Loucy (cell line): ENCODE data around the gene NKX2-3.

ENCODE experiments used
- H2AFZ ChIP-seq: fragments of 200-600 bp; sonication (generic); 2 replicates; pipeline ENCODE4 v1.6.0; 2016; ENCODE audit warnings: antibody characterized with exemption, mild to moderate bottlenecking, low read length, moderate library complexity
- H3F3A ChIP-seq: fragments of 200-600 bp; 2 replicates; pipeline ENCODE4 v1.6.0; 2016; ENCODE audit warnings: antibody characterized with exemption, low read depth, mild to moderate bottlenecking
- H3K27me3 ChIP-seq: fragments of 200-600 bp; sonication (generic); 2 replicates; pipeline ENCODE4 v1.6.1; 2014; ENCODE audit warnings: low read length, mild to moderate bottlenecking; ENCODE audit not compliant: insufficient read depth, poor library complexity, severe bottlenecking
- H3K36me3 ChIP-seq: fragments of 200-600 bp; sonication (generic); 2 replicates; pipeline ENCODE4 v1.6.1; 2016; ENCODE audit warnings: low read length; ENCODE audit not compliant: insufficient read depth
- H3K4me1 ChIP-seq: fragments of 200-600 bp; sonication (generic); 2 replicates; pipeline ENCODE4 v1.5.1; 2014; ENCODE audit warnings: low read length, mild to moderate bottlenecking; ENCODE audit not compliant: insufficient read depth, poor library complexity, severe bottlenecking
- H3K4me2 ChIP-seq: fragments of 200-600 bp; sonication (generic); 2 replicates; pipeline ENCODE4 v1.6.0; 2014; ENCODE audit warnings: antibody characterized with exemption, low read length, low read depth, mild to moderate bottlenecking; ENCODE audit not compliant: poor library complexity, severe bottlenecking
- H3K4me3 ChIP-seq: fragments of 200-600 bp; sonication (generic); 2 replicates; pipeline ENCODE4 v1.5.1; 2014; ENCODE audit warnings: low read length, mild to moderate bottlenecking, mixed read lengths; ENCODE audit not compliant: poor library complexity, severe bottlenecking
- H3K79me2 ChIP-seq: fragments of 200-600 bp; sonication (generic); 2 replicates; pipeline ENCODE4 v1.6.1; 2014; ENCODE audit warnings: low read length; ENCODE audit not compliant: insufficient read depth
- H3K9ac ChIP-seq: fragments of 200-600 bp; sonication (generic); 2 replicates; pipeline ENCODE4 v1.6.0; 2014; ENCODE audit warnings: mild to moderate bottlenecking, low read depth, low read length, moderate library complexity; ENCODE audit not compliant: poor library complexity, severe bottlenecking
- H3K9me2 ChIP-seq: fragments of 200-600 bp; sonication (generic); replicated peaks from 2 replicates; pipeline ENCODE4 v1.6.1; 2016; ENCODE audit warnings: low read depth, low read length, mixed read lengths
- H3K9me3 ChIP-seq: fragments of 200-600 bp; sonication (generic); 2 replicates; pipeline ENCODE4 v1.6.1; 2014; ENCODE audit warnings: mild to moderate bottlenecking, antibody characterized with exemption, low read length, low read depth; ENCODE audit not compliant: insufficient read depth
- H4K20me1 ChIP-seq: fragments of 200-600 bp; sonication (generic); 2 replicates; pipeline ENCODE4 v1.6.0; 2014; ENCODE audit warnings: antibody characterized with exemption, low read length, mild to moderate bottlenecking; ENCODE audit not compliant: insufficient read depth, poor library complexity, severe bottlenecking
- EZH2phosphoT487 ChIP-seq: fragments of 200-600 bp; IDR thresholded peaks from 2 replicates; pipeline ENCODE4 v1.6.1; 2018; ENCODE audit warnings: antibody characterized with exemption, mild to moderate bottlenecking, moderate library complexity, borderline replicate concordance
- TF ChIP-seq, protein P1 (sequence below): fragments of 200-600 bp; sonication (generic); conservative IDR thresholded peaks from 2 replicates; pipeline ENCODE4 v1.5.1; 2014; ENCODE audit warnings: mild to moderate bottlenecking, antibody characterized with exemption, low read length

NKX2-3 gene

DNA sequence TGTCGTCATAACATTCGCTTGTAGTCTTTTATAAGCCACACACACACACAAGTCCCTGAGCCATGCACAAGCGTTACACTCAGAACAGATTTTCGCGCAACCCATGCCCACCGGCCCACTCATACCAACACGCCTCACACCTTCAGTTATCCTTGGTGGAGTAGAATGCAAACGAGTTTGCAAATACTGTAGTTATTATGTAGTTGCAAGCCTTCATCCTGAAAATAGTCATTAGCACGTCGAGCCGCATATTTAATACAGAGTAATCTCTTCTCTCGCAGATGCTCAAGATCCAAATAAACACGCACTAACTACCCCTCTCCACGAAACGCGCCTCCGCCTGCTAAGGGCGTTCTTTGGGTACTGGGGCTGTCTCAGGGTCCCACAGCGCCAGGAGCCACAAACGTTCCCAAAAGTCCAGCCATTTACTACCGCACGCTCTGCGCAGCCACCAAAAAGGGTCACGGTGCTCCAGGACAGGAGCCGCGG, 1.8 kb downstream of the NKX2-3 start:
- Histone ChIP-seq H3K9me2 (no peaks in the 10 kb centered on the region), H3K79me2 (no peaks in the 10 kb centered on the region), H3K9me3 (no peaks in the 10 kb centered on the region), H3K9ac (no peak overlapping the region), H3K4me1 (no peaks in the 10 kb centered on the region), H3K27me3 (no peaks in the 10 kb centered on the region), H3F3A (no peaks in the 10 kb centered on the region), H3K4me2 (no peak overlapping the region), H4K20me1 (no peaks in the 10 kb centered on the region), H2AFZ (no peak overlapping the region), H3K36me3 (no peaks in the 10 kb centered on the region), H3K4me3 (no peak overlapping the region)
- TF ChIP-seq EZH2phosphoT487 = no peak
- TF ChIP-seq, protein P1, sequence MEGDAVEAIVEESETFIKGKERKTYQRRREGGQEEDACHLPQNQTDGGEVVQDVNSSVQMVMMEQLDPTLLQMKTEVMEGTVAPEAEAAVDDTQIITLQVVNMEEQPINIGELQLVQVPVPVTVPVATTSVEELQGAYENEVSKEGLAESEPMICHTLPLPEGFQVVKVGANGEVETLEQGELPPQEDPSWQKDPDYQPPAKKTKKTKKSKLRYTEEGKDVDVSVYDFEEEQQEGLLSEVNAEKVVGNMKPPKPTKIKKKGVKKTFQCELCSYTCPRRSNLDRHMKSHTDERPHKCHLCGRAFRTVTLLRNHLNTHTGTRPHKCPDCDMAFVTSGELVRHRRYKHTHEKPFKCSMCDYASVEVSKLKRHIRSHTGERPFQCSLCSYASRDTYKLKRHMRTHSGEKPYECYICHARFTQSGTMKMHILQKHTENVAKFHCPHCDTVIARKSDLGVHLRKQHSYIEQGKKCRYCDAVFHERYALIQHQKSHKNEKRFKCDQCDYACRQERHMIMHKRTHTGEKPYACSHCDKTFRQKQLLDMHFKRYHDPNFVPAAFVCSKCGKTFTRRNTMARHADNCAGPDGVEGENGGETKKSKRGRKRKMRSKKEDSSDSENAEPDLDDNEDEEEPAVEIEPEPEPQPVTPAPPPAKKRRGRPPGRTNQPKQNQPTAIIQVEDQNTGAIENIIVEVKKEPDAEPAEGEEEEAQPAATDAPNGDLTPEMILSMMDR = no peak

DNA sequence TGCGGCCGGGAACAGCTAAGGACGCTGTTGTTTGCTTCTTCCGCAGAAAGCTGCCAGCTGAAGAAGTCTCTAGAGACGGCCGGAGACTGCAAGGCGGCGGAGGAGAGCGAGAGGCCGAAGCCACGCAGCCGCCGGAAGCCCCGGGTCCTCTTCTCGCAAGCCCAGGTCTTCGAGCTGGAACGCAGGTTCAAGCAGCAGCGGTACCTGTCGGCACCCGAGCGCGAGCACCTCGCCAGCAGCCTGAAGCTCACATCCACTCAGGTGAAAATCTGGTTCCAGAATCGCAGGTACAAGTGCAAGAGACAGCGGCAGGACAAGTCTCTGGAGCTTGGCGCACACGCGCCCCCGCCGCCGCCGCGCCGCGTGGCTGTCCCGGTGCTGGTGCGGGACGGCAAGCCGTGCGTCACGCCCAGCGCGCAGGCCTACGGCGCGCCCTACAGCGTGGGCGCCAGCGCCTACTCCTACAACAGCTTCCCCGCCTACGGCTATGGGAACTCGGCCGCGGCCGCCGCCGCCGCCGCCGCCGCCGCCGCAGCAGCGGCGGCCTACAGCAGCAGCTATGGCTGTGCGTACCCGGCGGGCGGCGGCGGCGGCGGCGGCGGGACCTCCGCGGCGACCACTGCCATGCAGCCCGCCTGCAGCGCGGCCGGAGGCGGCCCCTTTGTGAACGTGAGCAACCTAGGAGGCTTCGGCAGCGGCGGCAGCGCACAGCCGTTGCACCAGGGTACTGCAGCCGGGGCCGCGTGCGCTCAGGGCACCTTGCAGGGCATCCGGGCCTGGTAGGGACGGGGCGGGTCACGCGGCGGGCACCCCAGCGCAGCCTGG, 2.4 kb downstream of the NKX2-3 start:
- H3K9me2 ChIP-seq = no peaks in the 10 kb centered on the region
- no peaks in the 10 kb centered on the region for H4K20me1 ChIP-seq
- no peaks in the 10 kb centered on the region for H3K4me1 ChIP-seq
- H2AFZ ChIP-seq = no peak overlapping the region
- no peaks in the 10 kb centered on the region for H3K27me3 ChIP-seq
- H3K36me3 ChIP-seq = no peaks in the 10 kb centered on the region
- H3K9me3 ChIP-seq = no peaks in the 10 kb centered on the region
- H3K79me2 ChIP-seq = no peaks in the 10 kb centered on the region
- no peak overlapping the region for H3K4me2 ChIP-seq
- H3K9ac ChIP-seq = no peak overlapping the region
- TF ChIP-seq, protein P1 = no peak
- no peaks in the 10 kb centered on the region for H3F3A ChIP-seq
- no peak overlapping the region for H3K4me3 ChIP-seq

DNA sequence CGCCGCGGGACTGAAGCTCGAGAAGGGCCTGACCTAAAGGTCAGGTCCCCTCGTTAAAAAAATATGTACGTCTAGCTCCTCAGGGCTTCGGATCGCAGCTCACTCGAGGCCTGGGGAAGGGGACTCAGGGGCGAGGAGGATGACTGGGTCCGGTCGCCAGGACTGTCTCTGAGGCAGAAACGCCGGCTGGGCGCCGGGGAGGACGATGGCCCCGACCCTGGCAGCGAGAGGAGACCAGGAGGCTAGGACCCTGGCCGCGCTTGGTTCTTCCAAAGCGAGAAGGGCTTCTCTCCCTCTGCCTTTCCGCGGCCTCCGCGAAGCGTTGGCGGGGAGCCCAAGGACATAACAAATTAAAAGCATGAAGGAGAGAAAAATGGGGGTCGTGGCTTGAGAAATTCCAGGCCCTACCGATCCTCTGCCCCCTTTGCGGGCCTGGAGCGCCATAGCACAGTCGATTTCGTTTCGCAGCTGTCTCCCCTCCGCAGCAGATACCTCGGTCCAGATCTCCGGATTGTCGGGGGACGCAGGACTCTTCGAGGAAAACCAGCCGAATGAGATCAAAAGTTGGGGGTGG, 3.1 kb downstream of the NKX2-3 start:
- H3F3A ChIP-seq = no peaks in the 10 kb centered on the region
- no peak overlapping the region for H3K4me3 ChIP-seq
- H3K36me3 ChIP-seq = no peaks in the 10 kb centered on the region
- no peaks in the 10 kb centered on the region for H3K9me2 ChIP-seq
- no peak overlapping the region for H2AFZ ChIP-seq
- no peaks in the 10 kb centered on the region for H3K27me3 ChIP-seq
- no peaks in the 10 kb centered on the region for H3K9me3 ChIP-seq
- H3K9ac ChIP-seq = no peak overlapping the region
- TF ChIP-seq, protein P1 = no peak
- TF ChIP-seq EZH2phosphoT487 = no peak
- H3K79me2 ChIP-seq = no peaks in the 10 kb centered on the region
- no peaks in the 10 kb centered on the region for H3K4me1 ChIP-seq
- no peak overlapping the region for H3K4me2 ChIP-seq
- H4K20me1 ChIP-seq = no peaks in the 10 kb centered on the region
